Endodermal cell (in vitro differentiated cells): ENCODE data around the gene TMF1. TPM values are rescaled to one million over a fixed set of nuclear protein-coding genes. Genes with fewer than 3 reads are reported as not detected.

Source experiments
- DNase-seq: peaks from one replicate; pipeline ENCODE4 v3.0.0-alpha.2; 2017
- H3K27ac ChIP-seq: 2 replicates; pipeline ENCODE4 v1.5.1; 2013; ENCODE audit warnings: mild to moderate bottlenecking, low read depth, low read length, moderate library complexity
- H3K27me3 ChIP-seq: 2 replicates; pipeline ENCODE4 v1.6.1; 2013; ENCODE audit warnings: mild to moderate bottlenecking, low read length, moderate library complexity; ENCODE audit not compliant: insufficient read depth, control insufficient read depth, poor library complexity, severe bottlenecking
- H3K36me3 ChIP-seq: 2 replicates; pipeline ENCODE4 v1.7.0; 2013; ENCODE audit warnings: mild to moderate bottlenecking, low read length, moderate library complexity; ENCODE audit not compliant: control insufficient read depth, insufficient read depth
- H3K4me1 ChIP-seq: one replicate; pipeline ENCODE4 v1.7.0; 2013; ENCODE audit warnings: low read length; ENCODE audit not compliant: control insufficient read depth, insufficient read depth
- H3K4me3 ChIP-seq: 2 replicates; pipeline ENCODE4 v1.5.1; 2013; ENCODE audit warnings: mild to moderate bottlenecking, low read length, moderate library complexity
- H3K9ac ChIP-seq: 2 replicates; pipeline ENCODE4 v1.6.1; 2013; ENCODE audit warnings: mild to moderate bottlenecking, low read length, moderate library complexity; ENCODE audit not compliant: poor library complexity, severe bottlenecking; ENCODE audit errors: extremely low read depth
- H3K9me3 ChIP-seq: 2 replicates; pipeline ENCODE4 v1.6.1; 2013; ENCODE audit warnings: mild to moderate bottlenecking, low read length, moderate library complexity; ENCODE audit not compliant: control insufficient read depth
- H3K27ac Mint-ChIP-seq: 2 replicates; pipeline ENCODE4 v1.8.0; 2020; ENCODE audit warnings: mixed read lengths
- H3K27me3 Mint-ChIP-seq: 2 replicates; pipeline ENCODE4 v1.8.0; 2021; ENCODE audit warnings: mild to moderate bottlenecking, mixed read lengths; ENCODE audit not compliant: insufficient read depth
- H3K36me3 Mint-ChIP-seq: 2 replicates; pipeline ENCODE4 v1.8.0; 2020; ENCODE audit warnings: low read depth, mixed read lengths
- H3K4me1 Mint-ChIP-seq: 2 replicates; pipeline ENCODE4 v1.8.0; 2020; ENCODE audit warnings: mixed read lengths
- H3K4me3 Mint-ChIP-seq: 2 replicates; pipeline ENCODE4 v1.8.0; 2020; ENCODE audit warnings: mild to moderate bottlenecking, moderate library complexity, mixed read lengths
- H3K9me3 Mint-ChIP-seq: 2 replicates; pipeline ENCODE4 v1.8.0; 2020; ENCODE audit warnings: mild to moderate bottlenecking, mixed read lengths
- WGBS, 2 experiments: methylation state at CpG; one replicate each; pipeline versions ENCODE4 v1.1.5 to v1.1.7; 2013; ENCODE audit warnings: missing lambda C conversion rate in 2 of 2, mixed read lengths in 1 of 2; ENCODE audit not compliant: insufficient coverage in 1 of 2, insufficient read length in 1 of 2; 5-methylcytosine and 5-hydroxymethylcytosine counted together
- total RNA-seq, 2 donors: library from RNA; stranded (reverse); fragmentation: NEBNext Ultra II Directional in 1 of 2; extraction: Animal tissue kit (Norgen Biotek cat#: 25700) in 1 of 2; gene quantifications; 2 replicates in 1 of 2; 3 replicates in 1 of 2; pipeline ENCODE4 v1.2.1, GENCODE V29; 2021
- TF ChIP-seq, protein P1 (sequence below): fragments of 200-600 bp; sonication (generic); conservative IDR thresholded peaks from 2 replicates; pipeline ENCODE4 v1.5.0; 2021; ENCODE audit warnings: antibody characterized with exemption, mild to moderate bottlenecking

The TMF1 gene
- total RNA-seq, 2 donors from 2014 or later = 25.6 to 31.3 TPM

DNA sequence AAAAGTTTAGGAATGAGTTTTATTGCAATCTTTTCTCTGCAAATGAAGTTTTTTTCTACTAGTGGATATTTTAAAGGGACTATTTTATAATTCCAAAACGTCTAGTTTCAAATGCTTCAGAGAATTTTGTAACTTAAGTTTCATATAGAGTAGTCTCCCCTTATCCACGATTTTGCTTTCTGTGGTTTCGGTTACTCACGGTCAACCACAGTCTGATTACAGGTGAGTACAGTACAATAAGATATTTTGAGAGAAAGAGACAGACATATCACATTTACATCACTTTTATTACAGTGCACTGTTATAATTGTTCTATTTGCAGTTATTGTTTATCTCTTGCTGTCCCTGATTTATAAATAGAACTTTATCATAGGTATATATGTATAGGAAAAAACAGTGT is 31.3 kb downstream of the TMF1 start:
- Histone ChIP-seq H3K27me3 (no peaks in the 10 kb centered on the region), H3K36me3 (peaks cover 61% of the 10 kb centered on the region), H3K9me3 (no peaks in the 10 kb centered on the region), H3K27ac (no peak overlapping the region), H3K9ac (no peak overlapping the region), H3K4me1 (no peaks in the 10 kb centered on the region), H3K4me3 (no peak overlapping the region)
- DNase-seq = no peak
- peaks cover 33% of the 10 kb centered on the region for H3K36me3 Mint-ChIP-seq
- no peak overlapping the region for H3K4me3 Mint-ChIP-seq
- no peaks in the 10 kb centered on the region for H3K27me3 Mint-ChIP-seq
- H3K27ac Mint-ChIP-seq = no peak overlapping the region
- 78% methylated on average over 4 of the region's 4 CpGs; no CpG with 5 or more reads in 1 of the 2 experiments for WGBS, 2 experiments
- H3K4me1 Mint-ChIP-seq = no peaks in the 10 kb centered on the region
- TF ChIP-seq, protein P1, sequence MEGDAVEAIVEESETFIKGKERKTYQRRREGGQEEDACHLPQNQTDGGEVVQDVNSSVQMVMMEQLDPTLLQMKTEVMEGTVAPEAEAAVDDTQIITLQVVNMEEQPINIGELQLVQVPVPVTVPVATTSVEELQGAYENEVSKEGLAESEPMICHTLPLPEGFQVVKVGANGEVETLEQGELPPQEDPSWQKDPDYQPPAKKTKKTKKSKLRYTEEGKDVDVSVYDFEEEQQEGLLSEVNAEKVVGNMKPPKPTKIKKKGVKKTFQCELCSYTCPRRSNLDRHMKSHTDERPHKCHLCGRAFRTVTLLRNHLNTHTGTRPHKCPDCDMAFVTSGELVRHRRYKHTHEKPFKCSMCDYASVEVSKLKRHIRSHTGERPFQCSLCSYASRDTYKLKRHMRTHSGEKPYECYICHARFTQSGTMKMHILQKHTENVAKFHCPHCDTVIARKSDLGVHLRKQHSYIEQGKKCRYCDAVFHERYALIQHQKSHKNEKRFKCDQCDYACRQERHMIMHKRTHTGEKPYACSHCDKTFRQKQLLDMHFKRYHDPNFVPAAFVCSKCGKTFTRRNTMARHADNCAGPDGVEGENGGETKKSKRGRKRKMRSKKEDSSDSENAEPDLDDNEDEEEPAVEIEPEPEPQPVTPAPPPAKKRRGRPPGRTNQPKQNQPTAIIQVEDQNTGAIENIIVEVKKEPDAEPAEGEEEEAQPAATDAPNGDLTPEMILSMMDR = peak; percentile 2
- H3K9me3 Mint-ChIP-seq = no peaks in the 10 kb centered on the region

DNA sequence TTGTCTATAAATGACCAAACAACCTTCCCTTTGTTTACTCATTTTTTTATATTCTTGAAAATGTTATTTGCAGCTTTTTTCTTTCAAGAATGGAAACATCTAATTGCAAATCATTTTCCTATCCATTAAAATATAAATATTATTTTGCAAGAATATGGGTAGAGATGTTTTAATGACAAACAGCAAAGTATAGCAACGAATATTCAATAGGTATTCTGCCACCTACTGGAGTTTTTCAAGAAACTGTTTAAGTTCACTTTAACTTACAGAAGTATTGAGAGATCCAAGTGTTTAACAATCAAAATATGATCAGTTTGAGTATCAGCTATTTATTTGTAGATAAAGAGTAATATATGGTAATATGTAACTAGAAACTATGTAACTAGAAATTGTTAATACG is 31.7 kb downstream of the TMF1 start:
- Histone ChIP-seq H3K27me3 (no peaks in the 10 kb centered on the region), H3K9me3 (no peaks in the 10 kb centered on the region), H3K27ac (no peak overlapping the region), H3K4me1 (no peaks in the 10 kb centered on the region), H3K9ac (no peak overlapping the region), H3K36me3 (peaks cover 56% of the 10 kb centered on the region), H3K4me3 (no peak overlapping the region)
- H3K9me3 Mint-ChIP-seq = no peaks in the 10 kb centered on the region
- no peaks in the 10 kb centered on the region for H3K27me3 Mint-ChIP-seq
- H3K36me3 Mint-ChIP-seq = peaks cover 29% of the 10 kb centered on the region
- H3K4me1 Mint-ChIP-seq = no peaks in the 10 kb centered on the region
- no peak overlapping the region for H3K4me3 Mint-ChIP-seq
- 62 to 75% methylated on average over 2 of the region's 2 CpGs for WGBS, 2 experiments
- DNase-seq = no peak
- TF ChIP-seq, protein P1 = peak; percentile 68
- no peak overlapping the region for H3K27ac Mint-ChIP-seq

DNA sequence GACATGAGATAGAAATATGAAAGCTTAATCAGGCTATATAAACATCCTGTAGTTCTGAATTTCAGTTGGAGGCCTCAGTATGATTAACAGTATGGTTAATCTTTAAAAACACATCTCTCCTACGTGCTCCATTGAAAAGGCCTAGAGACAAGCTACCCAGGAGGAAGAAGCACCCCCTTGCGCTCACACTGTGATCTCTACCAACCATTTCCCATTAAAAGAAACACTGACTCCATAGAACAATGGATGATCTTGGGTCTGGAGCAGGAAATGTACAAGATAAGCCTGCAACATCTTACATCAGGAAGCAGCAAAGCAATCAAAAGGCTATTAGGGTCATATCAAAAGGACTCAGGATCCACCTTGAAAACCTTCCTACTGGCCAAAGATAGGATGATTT is 35.2 kb downstream of the TMF1 start:
- Histone ChIP-seq H3K27me3 (no peaks in the 10 kb centered on the region), H3K4me3 (no peak overlapping the region), H3K9me3 (no peaks in the 10 kb centered on the region), H3K9ac (no peak overlapping the region), H3K27ac (no peak overlapping the region), H3K36me3 (peaks cover 21% of the 10 kb centered on the region), H3K4me1 (peaks cover 5% of the 10 kb centered on the region)
- Mint-ChIP-seq H3K9me3 (no peaks in the 10 kb centered on the region), H3K27me3 (no peaks in the 10 kb centered on the region), H3K4me1 (peaks cover 15% of the 10 kb centered on the region), H3K27ac (no peak overlapping the region), H3K36me3 (peaks cover 18% of the 10 kb centered on the region), H3K4me3 (no peak overlapping the region)
- DNase-seq = no peak
- TF ChIP-seq, protein P1 = no peak
- WGBS, 2 experiments = 95 to 100% methylated on average over 1 to 2 of the region's 2 CpGs
